Epithelial cell of esophagus (primary cell): ENCODE data around the gene ANK2.

Experiments used
- DNase-seq: peaks from one replicate; pipeline ENCODE4 v3.0.0; 2010; ENCODE audit warnings: low read depth
- H3K4me3 ChIP-seq: 2 replicates; pipeline ENCODE4 v1.5.1; 2011; ENCODE audit warnings: mild to moderate bottlenecking, low read length, control low read depth
- CTCF ChIP-seq: IDR thresholded peaks from 2 replicates; pipeline ENCODE4 v1.5.1; 2011; ENCODE audit warnings: low read depth, mild to moderate bottlenecking, low read length, control low read depth, inconsistent platforms; ENCODE audit not compliant: insufficient read depth; ENCODE audit errors: missing control alignments

The ANK2 gene

DNA sequence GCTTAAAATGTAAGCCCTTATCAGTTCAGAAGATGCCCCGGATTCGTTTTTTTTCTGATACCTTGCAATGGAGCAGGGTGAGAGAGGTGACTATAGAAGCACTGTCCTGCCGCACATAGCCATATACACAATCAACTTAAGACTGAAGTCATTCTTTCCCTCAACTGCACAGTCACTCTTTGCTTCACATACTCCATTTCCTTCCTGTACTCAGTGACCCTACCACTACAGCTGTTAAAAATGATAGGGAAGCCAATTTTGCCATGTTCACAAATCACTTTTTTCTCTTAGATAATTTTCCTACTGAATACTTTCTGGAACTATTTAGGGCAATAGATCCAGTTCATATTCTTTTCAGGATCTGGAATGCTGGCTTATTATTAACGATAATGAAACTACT lies 300.0 kb downstream of the ANK2 start:
- TF ChIP-seq CTCF, result no peak
- no peak overlapping the region for H3K4me3 ChIP-seq
- no peak for DNase-seq

- DNase-seq, result no peak
- H3K4me3 ChIP-seq, result no peak overlapping the region
- no peak for TF ChIP-seq CTCF
Measured at GRCh38 chr4:113350576-113350975, 301.1 kb downstream of the ANK2 start.

DNA sequence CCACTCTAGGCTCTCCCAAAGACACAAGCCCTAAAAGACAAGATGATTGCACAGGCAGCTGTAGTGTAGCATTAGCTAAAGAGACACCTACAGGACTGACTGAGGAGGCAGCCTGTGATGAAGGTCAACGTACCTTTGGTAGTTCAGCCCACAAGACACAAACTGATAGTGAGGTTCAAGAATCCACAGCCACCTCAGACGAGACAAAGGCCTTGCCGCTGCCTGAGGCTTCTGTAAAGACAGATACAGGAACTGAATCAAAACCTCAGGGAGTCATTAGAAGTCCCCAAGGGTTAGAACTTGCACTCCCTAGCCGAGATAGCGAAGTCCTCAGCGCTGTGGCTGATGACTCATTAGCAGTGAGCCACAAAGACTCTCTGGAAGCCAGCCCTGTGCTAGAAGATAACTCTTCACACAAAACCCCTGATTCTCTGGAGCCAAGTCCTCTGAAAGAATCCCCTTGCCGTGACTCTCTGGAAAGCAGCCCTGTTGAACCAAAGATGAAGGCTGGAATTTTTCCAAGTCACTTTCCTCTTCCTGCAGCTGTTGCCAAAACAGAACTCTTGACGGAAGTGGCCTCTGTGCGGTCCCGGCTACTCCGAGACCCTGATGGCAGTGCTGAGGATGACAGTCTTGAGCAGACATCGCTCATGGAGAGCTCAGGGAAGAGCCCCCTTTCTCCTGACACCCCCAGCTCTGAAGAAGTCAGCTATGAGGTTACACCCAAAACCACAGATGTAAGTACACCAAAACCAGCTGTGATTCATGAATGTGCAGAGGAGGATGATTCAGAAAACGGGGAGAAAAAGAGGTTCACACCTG lies 306.3 kb downstream of the ANK2 start:
- no peak overlapping the region for H3K4me3 ChIP-seq
- peak; percentile 82 for DNase-seq
- peak; percentile 16 for TF ChIP-seq CTCF

DNA sequence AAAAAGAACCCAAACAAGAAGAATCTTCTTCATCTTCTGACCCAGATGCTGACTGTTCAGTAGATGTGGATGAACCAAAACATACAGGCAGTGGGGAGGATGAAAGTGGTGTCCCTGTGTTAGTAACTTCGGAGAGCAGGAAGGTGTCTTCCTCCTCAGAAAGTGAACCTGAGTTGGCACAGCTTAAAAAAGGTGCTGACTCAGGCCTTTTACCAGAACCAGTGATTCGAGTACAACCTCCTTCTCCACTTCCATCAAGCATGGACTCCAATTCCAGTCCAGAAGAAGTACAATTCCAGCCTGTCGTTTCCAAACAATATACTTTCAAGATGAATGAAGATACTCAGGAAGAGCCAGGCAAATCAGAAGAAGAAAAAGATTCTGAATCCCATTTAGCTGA lies 307.0 kb downstream of the ANK2 start:
- DNase-seq, result no peak
- H3K4me3 ChIP-seq, result no peak overlapping the region
- TF ChIP-seq CTCF, result no peak

DNA sequence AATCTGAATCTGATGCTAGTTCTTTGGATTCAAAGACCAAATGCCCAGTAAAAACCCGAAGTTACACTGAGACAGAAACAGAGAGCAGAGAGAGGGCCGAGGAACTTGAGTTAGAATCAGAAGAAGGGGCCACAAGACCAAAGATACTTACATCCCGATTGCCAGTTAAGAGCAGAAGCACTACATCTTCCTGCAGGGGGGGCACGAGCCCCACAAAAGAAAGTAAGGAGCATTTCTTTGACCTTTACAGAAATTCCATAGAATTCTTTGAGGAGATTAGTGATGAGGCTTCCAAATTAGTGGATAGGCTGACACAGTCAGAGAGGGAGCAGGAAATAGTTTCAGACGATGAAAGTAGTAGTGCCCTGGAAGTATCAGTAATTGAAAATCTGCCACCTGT lies 309.3 kb downstream of the ANK2 start:
- no peak overlapping the region for H3K4me3 ChIP-seq
- no peak for DNase-seq
- no peak for TF ChIP-seq CTCF

GRCh38 chr4:113365377-113365776 lies 315.9 kb downstream of the ANK2 start:
- no peak for DNase-seq
- no peak overlapping the region for H3K4me3 ChIP-seq
- TF ChIP-seq CTCF, result no peak

DNA sequence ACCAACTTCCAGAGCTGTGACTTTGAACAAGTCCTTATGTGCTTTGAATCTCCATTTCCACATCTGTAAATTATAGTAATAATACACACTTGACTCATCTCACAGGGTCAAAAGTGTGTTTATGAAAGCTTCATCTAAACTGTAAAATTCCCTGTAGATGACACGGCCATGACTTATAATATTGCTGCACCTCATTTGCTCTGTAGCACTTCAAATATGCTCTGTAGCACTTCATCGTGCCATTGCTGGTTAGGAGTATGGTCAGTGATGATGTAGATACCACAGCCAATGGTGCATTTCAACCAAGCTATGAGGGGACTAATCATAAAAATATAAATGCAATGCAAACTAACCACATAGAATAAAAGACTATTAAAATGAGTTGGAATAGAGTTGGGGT lies 318.6 kb downstream of the ANK2 start:
- DNase-seq, result peak; percentile 24
- TF ChIP-seq CTCF, result no peak
- no peak overlapping the region for H3K4me3 ChIP-seq
